Tongue (tissue), 2 donors: Measurements from ENCODE around the gene CMIP. TPM values are rescaled to one million over a fixed set of nuclear protein-coding genes. Genes with fewer than 3 reads are reported as not detected.

Experiments
- DNase-seq: peaks from one replicate; pipeline ENCODE4 v3.0.0-alpha.2; 2015
- total RNA-seq: library from RNA; depleted of rRNA; stranded (reverse); fragments of >200 nt; gene quantifications from one replicate; pipeline ENCODE4 v1.2.3, GENCODE V29; 2014

CMIP gene
- total RNA-seq, 1 donor from 2014 or later: 30.0 TPM

GRCh38 chr16:81447383-81448101 lies 2.9 kb downstream of the CMIP start:
- no peak for DNase-seq

- no peak for DNase-seq
Observed at GRCh38 chr16:81448154-81449131, 3.8 kb downstream of the CMIP start.

GRCh38 chr16:81449241-81449640 lies 4.6 kb downstream of the CMIP start:
- DNase-seq: no peak

GRCh38 chr16:81449899-81450608 lies 5.4 kb downstream of the CMIP start:
- no peak for DNase-seq

- DNase-seq: no peak
Observed at GRCh38 chr16:81450783-81451491, 6.3 kb downstream of the CMIP start.

- no peak for DNase-seq
Observed at GRCh38 chr16:81451753-81452680, 7.4 kb downstream of the CMIP start.

- no peak for DNase-seq
Observed at GRCh38 chr16:81453091-81453728, 8.6 kb downstream of the CMIP start.

GRCh38 chr16:81454044-81454443 lies 9.4 kb downstream of the CMIP start:
- DNase-seq: no peak

GRCh38 chr16:81455006-81455405 lies 10.4 kb downstream of the CMIP start:
- DNase-seq: no peak

- no peak for DNase-seq
Observed at GRCh38 chr16:81455720-81456494, 11.3 kb downstream of the CMIP start.

GRCh38 chr16:81456523-81457325 lies 12.1 kb downstream of the CMIP start:
- DNase-seq: no peak

GRCh38 chr16:81457326-81458133 lies 12.9 kb downstream of the CMIP start:
- DNase-seq: no peak

- DNase-seq: no peak
Observed at GRCh38 chr16:81458149-81458669, 13.6 kb downstream of the CMIP start.

GRCh38 chr16:81458827-81459598 lies 14.4 kb downstream of the CMIP start:
- DNase-seq: no peak

- DNase-seq: no peak
Observed at GRCh38 chr16:81460075-81460474, 15.5 kb downstream of the CMIP start.

- no peak for DNase-seq
Observed at GRCh38 chr16:81461243-81461642, 16.6 kb downstream of the CMIP start.

GRCh38 chr16:81461766-81462165 lies 17.2 kb downstream of the CMIP start:
- DNase-seq: no peak
